HEK293T (cell line): ENCODE measurements around the gene ZNF665.

Experiments
- ARNT ChIP-seq: fragments of 450-650 bp; IDR thresholded peaks from 2 replicates; pipeline ENCODE4 v1.6.1; 2017; ENCODE audit warnings: mild to moderate bottlenecking
- BHLHE40 ChIP-seq: fragments of 450-650 bp; IDR thresholded peaks from 2 replicates; pipeline ENCODE4 v1.6.1; 2016; ENCODE audit warnings: mild to moderate bottlenecking, moderate library complexity, borderline replicate concordance
- CTBP1 ChIP-seq: fragments of 450-650 bp; IDR thresholded peaks from 2 replicates; pipeline ENCODE4 v1.6.1; 2016; ENCODE audit warnings: borderline replicate concordance
- ELF4 ChIP-seq: fragments of 450-650 bp; IDR thresholded peaks from 2 replicates; pipeline ENCODE4 v1.6.1; 2017; ENCODE audit warnings: antibody characterized with exemption
- FOXA1 ChIP-seq: fragments of 450-650 bp; IDR thresholded peaks from 2 replicates; pipeline ENCODE4 v1.6.1; 2016; ENCODE audit warnings: mild to moderate bottlenecking
- FOXK2 ChIP-seq: fragments of 450-650 bp; IDR thresholded peaks from 2 replicates; pipeline ENCODE4 v1.6.1; 2016; ENCODE audit warnings: mild to moderate bottlenecking
- FOXM1 ChIP-seq: fragments of 450-650 bp; IDR thresholded peaks from 2 replicates; pipeline ENCODE4 v1.6.1; 2017; ENCODE audit warnings: mild to moderate bottlenecking, borderline replicate concordance
- L3MBTL2 ChIP-seq: fragments of 450-650 bp; conservative IDR thresholded peaks from 2 replicates; pipeline ENCODE4 v1.6.1; 2016; ENCODE audit warnings: mild to moderate bottlenecking
- LEF1 ChIP-seq: fragments of 450-650 bp; IDR thresholded peaks from 2 replicates; pipeline ENCODE4 v1.6.1; 2017; ENCODE audit warnings: mild to moderate bottlenecking, borderline replicate concordance
- PKNOX1 ChIP-seq: fragments of 450-650 bp; IDR thresholded peaks from 2 replicates; pipeline ENCODE4 v1.6.1; 2016
- SP1 ChIP-seq: fragments of 450-650 bp; IDR thresholded peaks from 2 replicates; pipeline ENCODE4 v1.6.1; 2017
- SUZ12 ChIP-seq: fragments of 450-650 bp; IDR thresholded peaks from 2 replicates; pipeline ENCODE4 v1.6.1; 2016; ENCODE audit warnings: mild to moderate bottlenecking
- TARDBP ChIP-seq: fragments of 450-650 bp; IDR thresholded peaks from 2 replicates; pipeline ENCODE4 v1.6.1; 2016
- ZNF384 ChIP-seq: fragments of 450-650 bp; IDR thresholded peaks from 2 replicates; pipeline ENCODE4 v1.6.1; 2016

GRCh38 chr19:53131727-53132126 lies 61.4 kb downstream of the ZNF665 start:
- TF ChIP-seq TARDBP = no peak
- no peak for TF ChIP-seq SP1
- TF ChIP-seq PKNOX1 = no peak
- TF ChIP-seq ARNT = no peak
- no peak for TF ChIP-seq FOXK2
- no peak for TF ChIP-seq FOXA1
- no peak for TF ChIP-seq CTBP1
- no peak for TF ChIP-seq SUZ12
- TF ChIP-seq LEF1 = no peak
- no peak for TF ChIP-seq L3MBTL2
- TF ChIP-seq ZNF384 = no peak
- TF ChIP-seq BHLHE40 = no peak
- TF ChIP-seq FOXM1 = no peak
- no peak for TF ChIP-seq ELF4
